A673 (cell line): ENCODE results near the gene KCNJ10. TPM values are rescaled to one million over a fixed set of nuclear protein-coding genes. Genes with fewer than 3 reads are reported as not detected.

Source experiments
- BruUV-seq: library from RNA; stranded (reverse); fragments of 400-500 nt; replicated peaks from 2 replicates; lab custom pipeline; 2021; lab: Mats Ljungman, UMichigan
- CTCF ChIA-PET: fragments of 300-600 bp; sonication (Branson Sonifier 250); formaldehyde crosslinking; loops from one replicate; lab custom pipeline; 2022; ENCODE audit warnings: antibody characterized with exemption; lab: Charles Lee
- POLR2A ChIA-PET: fragments of 300-600 bp; sonication (Branson Sonifier 250); formaldehyde crosslinking; loops from one replicate; lab custom pipeline; 2022; ENCODE audit warnings: antibody characterized with exemption; ENCODE audit not compliant: low non-redundant PET; lab: Charles Lee
- DNase-seq: peaks from one replicate; pipeline ENCODE4 v3.0.0-alpha.2; 2015; ENCODE audit warnings: low spot score
- H3K27ac ChIP-seq: fragments of 200-600 bp; sonication (generic); 2 replicates; pipeline ENCODE4 v1.5.1; 2016; ENCODE audit warnings: mixed run types, low read depth, mild to moderate bottlenecking, mixed read lengths, antibody characterized with exemption, low read length; ENCODE audit not compliant: poor library complexity, severe bottlenecking
- H3K27me3 ChIP-seq: fragments of 200-600 bp; sonication (generic); replicated peaks from 2 replicates; pipeline ENCODE4 v1.6.1; 2017; ENCODE audit warnings: mixed run types, low read depth, mild to moderate bottlenecking, mixed read lengths, antibody characterized with exemption, low read length; ENCODE audit not compliant: insufficient read depth, poor library complexity
- H3K36me3 ChIP-seq: fragments of 200-600 bp; sonication (generic); 2 replicates; pipeline ENCODE4 v1.6.1; 2016; ENCODE audit warnings: mixed run types, mild to moderate bottlenecking, mixed read lengths, antibody characterized with exemption, low read length; ENCODE audit not compliant: insufficient read depth, poor library complexity, severe bottlenecking
- H3K4me1 ChIP-seq: fragments of 200-600 bp; sonication (generic); 2 replicates; pipeline ENCODE4 v1.6.1; 2017; ENCODE audit warnings: mixed run types, mild to moderate bottlenecking, mixed read lengths, antibody characterized with exemption, low read length; ENCODE audit not compliant: insufficient read depth, poor library complexity, severe bottlenecking
- H3K4me3 ChIP-seq: fragments of 200-600 bp; sonication (generic); 2 replicates; pipeline ENCODE4 v1.5.1; 2016; ENCODE audit warnings: low read depth, mixed run types, mild to moderate bottlenecking, mixed read lengths, low read length; ENCODE audit not compliant: poor library complexity, severe bottlenecking
- H3K9me3 ChIP-seq: fragments of 200-600 bp; sonication (generic); 2 replicates; pipeline ENCODE4 v1.6.1; 2016; ENCODE audit warnings: mixed run types, low read depth, mild to moderate bottlenecking, mixed read lengths, antibody characterized with exemption, low read length; ENCODE audit not compliant: poor library complexity, severe bottlenecking
- EZH2 ChIP-seq: fragments of 200-600 bp; sonication (generic); IDR thresholded peaks from 2 replicates; pipeline ENCODE4 v1.6.1; 2017; ENCODE audit warnings: borderline replicate concordance, low read depth, mild to moderate bottlenecking, mixed read lengths, antibody characterized with exemption, low read length; ENCODE audit not compliant: poor library complexity, severe bottlenecking
- intact Hi-C: fragments of 100-400 bp; cut with micrococcal nuclease; formaldehyde crosslinking; loops from one replicate; pipeline ENCODE4 v1.10.0; 2022; ENCODE audit not compliant: unreplicated experiment
- total RNA-seq: library from RNA; stranded (reverse); gene quantifications from 2 replicates; pipeline ENCODE4 v1.2.3, GENCODE V29; 2021
- TF ChIP-seq, protein P1 (sequence below): fragments of 300-800, 200-600 bp; sonication (generic); conservative IDR thresholded peaks from 2 replicates; pipeline ENCODE4 v1.5.1; 2017; ENCODE audit warnings: low read depth, mild to moderate bottlenecking, antibody characterized with exemption, low read length, moderate library complexity, mixed read lengths

The KCNJ10 gene
- total RNA-seq, 1 experiment from 2014 or later: not detected

DNA sequence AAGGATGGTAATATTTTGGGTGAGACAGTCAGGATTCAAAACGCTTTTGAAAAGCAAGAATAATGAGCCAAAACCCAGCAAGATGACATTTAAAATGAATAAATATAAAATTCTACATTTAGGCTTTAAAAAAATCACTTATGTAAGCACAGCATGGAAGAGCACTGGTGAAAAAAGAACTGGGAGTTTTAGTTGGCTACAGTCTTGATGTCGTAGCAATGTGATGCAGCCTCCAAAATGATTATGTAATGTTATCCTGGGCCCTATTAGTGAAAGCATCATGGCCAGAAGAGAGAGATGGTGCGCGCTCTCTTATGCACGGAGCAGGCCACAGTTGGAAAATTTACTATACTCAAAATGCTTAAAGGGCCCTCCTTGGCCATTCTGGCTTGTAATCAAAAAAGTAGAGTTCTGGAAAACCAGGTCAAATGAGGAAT is 16.5 kb upstream of the KCNJ10 start:
- DNase-seq: no peak
- ChIA-PET POLR2A (no interaction called here), CTCF (interaction anchor here (0.7 to 1.3 kb wide), 5 partner anchors 83 to 330 kb away, joined by 3 to 4 read pairs (median 3); no protein-coding TSS in a partner anchor)
- Histone ChIP-seq H3K4me1 (no peaks in the 10 kb centered on the region), H3K27me3 (peaks cover 18% of the 10 kb centered on the region), H3K36me3 (no peaks in the 10 kb centered on the region), H3K27ac (no peak overlapping the region), H3K4me3 (no peak overlapping the region), H3K9me3 (no peaks in the 10 kb centered on the region)
- TF ChIP-seq, protein P1, sequence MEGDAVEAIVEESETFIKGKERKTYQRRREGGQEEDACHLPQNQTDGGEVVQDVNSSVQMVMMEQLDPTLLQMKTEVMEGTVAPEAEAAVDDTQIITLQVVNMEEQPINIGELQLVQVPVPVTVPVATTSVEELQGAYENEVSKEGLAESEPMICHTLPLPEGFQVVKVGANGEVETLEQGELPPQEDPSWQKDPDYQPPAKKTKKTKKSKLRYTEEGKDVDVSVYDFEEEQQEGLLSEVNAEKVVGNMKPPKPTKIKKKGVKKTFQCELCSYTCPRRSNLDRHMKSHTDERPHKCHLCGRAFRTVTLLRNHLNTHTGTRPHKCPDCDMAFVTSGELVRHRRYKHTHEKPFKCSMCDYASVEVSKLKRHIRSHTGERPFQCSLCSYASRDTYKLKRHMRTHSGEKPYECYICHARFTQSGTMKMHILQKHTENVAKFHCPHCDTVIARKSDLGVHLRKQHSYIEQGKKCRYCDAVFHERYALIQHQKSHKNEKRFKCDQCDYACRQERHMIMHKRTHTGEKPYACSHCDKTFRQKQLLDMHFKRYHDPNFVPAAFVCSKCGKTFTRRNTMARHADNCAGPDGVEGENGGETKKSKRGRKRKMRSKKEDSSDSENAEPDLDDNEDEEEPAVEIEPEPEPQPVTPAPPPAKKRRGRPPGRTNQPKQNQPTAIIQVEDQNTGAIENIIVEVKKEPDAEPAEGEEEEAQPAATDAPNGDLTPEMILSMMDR: no peak
- no peak for TF ChIP-seq EZH2
- intact Hi-C loops: loop anchor here (5.0 kb wide), 1 partner anchor 39 kb away; no protein-coding TSS in a partner anchor
- no TSS peak for BruUV-seq

DNA sequence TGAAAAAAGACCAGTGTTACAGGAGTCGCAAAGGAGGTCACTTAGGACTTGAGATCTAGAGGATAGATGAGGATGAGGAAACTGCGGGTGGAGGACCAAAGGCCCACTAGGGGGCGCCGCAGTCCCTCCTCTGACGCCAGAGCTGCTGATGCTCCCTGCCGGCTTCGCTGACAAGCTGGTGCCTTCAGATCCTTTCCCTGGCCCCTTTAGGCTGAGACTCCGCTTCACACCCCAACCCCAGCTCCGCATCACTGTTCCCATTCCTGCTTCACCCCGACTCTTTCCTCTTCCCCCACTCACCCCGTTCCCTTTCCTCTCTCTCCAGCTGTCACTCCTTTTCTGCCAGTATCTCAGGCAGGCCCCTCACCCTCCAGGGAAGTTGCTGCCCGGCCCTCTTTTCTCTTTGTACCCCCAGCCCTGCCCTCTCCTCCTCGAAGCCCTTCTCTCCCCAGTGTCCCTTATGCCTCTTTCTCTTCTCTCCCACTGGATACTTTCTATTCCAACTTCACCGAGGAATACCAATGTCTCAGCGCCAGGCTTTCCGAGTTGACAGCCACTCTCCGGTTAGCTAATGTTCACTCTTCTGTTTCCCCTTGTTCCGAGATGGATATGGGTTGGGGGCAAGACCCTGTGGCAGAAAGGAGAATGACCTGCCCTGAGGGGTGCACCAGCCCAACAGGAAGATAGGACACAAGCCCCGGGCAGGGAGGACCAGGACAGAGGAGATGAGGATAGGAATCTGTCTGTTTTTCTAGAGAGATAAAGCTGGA is 15.9 kb upstream of the KCNJ10 start:
- no peak overlapping the region for H3K4me3 ChIP-seq
- BruUV-seq: no TSS peak
- H3K36me3 ChIP-seq: no peaks in the 10 kb centered on the region
- H3K27me3 ChIP-seq: peaks cover 24% of the 10 kb centered on the region
- H3K9me3 ChIP-seq: no peaks in the 10 kb centered on the region
- no peak overlapping the region for H3K27ac ChIP-seq
- intact Hi-C loops: loop anchor here (1.0 to 5.0 kb wide), 2 partner anchors 39 to 205 kb away; no protein-coding TSS in a partner anchor
- CTCF ChIA-PET: interaction anchor here (0.7 to 1.3 kb wide), 12 partner anchors 16 to 330 kb away, joined by 3 to 7 read pairs (median 3); partner anchors contain the start of gene KCNJ10
- peak; percentile 82 for DNase-seq
- POLR2A ChIA-PET: no interaction called here
- no peak for TF ChIP-seq EZH2
- TF ChIP-seq, protein P1: peak; percentile 89
- H3K4me1 ChIP-seq: no peaks in the 10 kb centered on the region

DNA sequence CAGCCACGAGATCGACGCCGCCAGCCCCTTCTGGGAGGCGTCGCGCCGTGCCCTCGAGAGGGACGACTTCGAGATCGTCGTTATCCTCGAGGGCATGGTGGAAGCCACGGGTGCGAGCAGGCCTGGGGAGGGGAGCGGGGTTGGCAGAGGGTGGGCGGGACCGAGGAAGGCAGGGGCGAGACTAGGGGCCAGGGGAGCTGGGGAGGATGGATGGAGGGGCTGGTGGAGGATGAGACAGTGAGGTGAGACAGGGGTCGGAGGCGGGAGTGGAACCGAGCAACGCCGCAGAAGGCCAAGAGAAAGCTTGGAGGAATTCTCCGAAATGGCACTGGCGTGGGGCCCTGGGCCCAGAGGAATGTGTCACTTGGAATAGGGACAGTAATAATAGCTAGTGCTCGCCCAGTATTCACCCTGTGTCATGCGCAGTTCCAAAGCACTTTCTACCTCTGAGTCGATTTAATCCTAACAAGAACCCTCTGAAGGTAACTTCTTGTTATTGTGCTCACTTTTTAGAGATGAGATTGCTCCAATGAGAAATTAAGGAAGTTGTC is 14.9 kb upstream of the KCNJ10 start:
- no peak for DNase-seq
- Histone ChIP-seq H3K4me3 (no peak overlapping the region), H3K36me3 (no peaks in the 10 kb centered on the region), H3K27ac (no peak overlapping the region), H3K4me1 (no peaks in the 10 kb centered on the region), H3K9me3 (no peaks in the 10 kb centered on the region), H3K27me3 (peaks cover 34% of the 10 kb centered on the region)
- TF ChIP-seq EZH2: no peak
- TF ChIP-seq, protein P1: no peak
- no TSS peak for BruUV-seq
- intact Hi-C loops: loop anchor here (1.0 to 5.0 kb wide), 2 partner anchors 38 to 206 kb away; no protein-coding TSS in a partner anchor
- ChIA-PET POLR2A (no interaction called here), CTCF (interaction anchor here (1.2 kb wide), 1 partner anchor 167 kb away, joined by 4 read pairs; no protein-coding TSS in a partner anchor)
